Stimulated activated CD4-positive, alpha-beta T cell treated with anti-CD3 and anti-CD28 coated beads, Interleukin-1b, Interleukin-23, amount 100 ng/mL, for 48 hours (primary cell): Measurements from ENCODE around the gene USP1.

Experiments used
- DNase-seq: peaks from one replicate; pipeline ENCODE4 v3.0.0-alpha.2; 2020

The USP1 gene

GRCh38 chr1:62492521-62492920 lies 55.7 kb downstream of the USP1 start:
- no peak for DNase-seq

GRCh38 chr1:62493656-62494055 lies 56.8 kb downstream of the USP1 start:
- DNase-seq, result no peak

GRCh38 chr1:62494137-62494536 lies 57.3 kb downstream of the USP1 start:
- DNase-seq, result no peak

GRCh38 chr1:62500210-62500609 lies 63.4 kb downstream of the USP1 start:
- DNase-seq, result no peak
